ENCODE results near the gene SLX4IP. TPM values are rescaled to one million over a fixed set of nuclear protein-coding genes. Genes with fewer than 3 reads are reported as not detected.
A peak's percentile ranks its signal among the peaks of the same experiment; 100 is the strongest.

Gene SLX4IP
- total and polyA plus RNA-seq, 2 of the 13 experiments (the other 11 are each of a cell fraction or from before 2014, with no cell fraction given), result 3.6 to 7.3 TPM

DNA sequence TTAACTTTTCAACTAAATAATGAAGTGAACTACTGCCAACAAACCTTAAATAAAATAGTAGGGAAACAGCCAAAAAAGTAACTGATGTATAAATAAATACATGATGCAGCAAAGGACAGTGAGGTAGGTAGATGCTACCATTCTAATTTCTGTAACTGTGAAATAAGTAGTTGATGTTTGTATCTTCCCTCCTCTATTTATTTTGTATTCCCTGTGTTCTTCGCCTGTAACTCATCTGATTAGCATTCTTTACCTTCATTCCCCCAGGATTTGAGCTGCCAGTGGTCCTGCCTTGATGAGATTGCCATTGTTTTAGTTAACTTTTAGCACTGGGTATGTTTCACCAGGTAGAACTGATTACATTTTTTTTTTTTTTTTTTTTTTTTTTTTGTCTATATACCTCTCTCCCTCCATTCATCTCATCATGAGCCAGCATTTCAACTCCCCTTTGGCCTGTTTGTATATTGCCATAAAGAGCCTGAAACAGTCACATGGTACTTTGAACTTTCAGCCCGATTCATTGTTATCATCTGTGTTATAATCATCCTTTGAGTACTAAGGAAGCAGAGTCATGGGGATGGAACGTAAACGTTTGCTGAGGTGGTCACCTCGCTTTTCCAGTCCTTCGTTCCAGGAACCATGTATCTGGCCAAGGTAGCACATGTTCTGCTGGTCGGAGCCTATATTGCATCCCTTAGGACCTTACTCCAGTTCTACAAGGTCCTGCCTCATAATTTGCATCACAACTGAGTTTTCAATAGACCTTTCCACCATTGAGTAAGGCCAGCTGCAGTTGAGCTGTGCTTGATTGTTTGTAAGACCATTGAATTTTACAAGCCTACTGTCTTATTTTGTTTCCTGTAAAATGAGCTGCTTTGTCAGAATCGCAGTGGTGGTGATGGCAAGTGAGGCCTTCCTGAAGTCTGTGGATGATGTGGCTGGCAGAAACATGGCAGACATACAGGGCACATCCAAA, 131.1 kb downstream of the SLX4IP start (continued):
- TF ChIP-seq FOXK2 (IDR thresholded peaks at IDR 0.05) (peak; percentile 79), RAD21 (CRISPR knock-in tag; IDR thresholded peaks at IDR 0.05) (peak; percentile 70), SNAI1 (CRISPR knock-in tag; IDR thresholded peaks at IDR 0.05; ENCODE audit: borderline replicate concordance) (0 out of 2 replicates have a peak, but pooled peaks have one; percentile 71), MXI1 (IDR thresholded peaks at IDR 0.05; ENCODE audit: borderline replicate concordance, low read depth, low read length) (peak; percentile 54; the same call in 1 of the 3 replicates), RELA (CRISPR knock-in tag; IDR thresholded peaks at IDR 0.05) (no peak), ZNF432 (CRISPR knock-in tag; IDR thresholded peaks at IDR 0.05; ENCODE audit: borderline replicate concordance) (no peak), FOXC1 (CRISPR knock-in tag; IDR thresholded peaks at IDR 0.05; ENCODE audit: borderline replicate concordance) (0 out of 2 replicates have a peak, but pooled peaks have one; percentile 8), IKZF1 (IDR thresholded peaks at IDR 0.05) (no peak), ZNF619 (CRISPR knock-in tag; IDR thresholded peaks at IDR 0.05) (no peak; the same call in 1 of the 2 replicates), ETV5 (CRISPR knock-in tag; IDR thresholded peaks at IDR 0.05; ENCODE audit: borderline replicate concordance) (peak; percentile 94), KDM4B (CRISPR knock-in tag; IDR thresholded peaks at IDR 0.05) (peak; percentile 20; the same call in 1 of the 2 replicates), TAF15 (IDR thresholded peaks at IDR 0.05; ENCODE audit: low read depth, low read length, poor library complexity, severe bottlenecking) (no peak), SMAD1 (CRISPR knock-in tag; IDR thresholded peaks at IDR 0.05; ENCODE audit: borderline replicate concordance, low read depth) (no peak), ZNF337 (CRISPR knock-in tag; IDR thresholded peaks at IDR 0.05; ENCODE audit: borderline replicate concordance, low read depth) (no peak)
- TF ChIP-seq, protein P1, sequence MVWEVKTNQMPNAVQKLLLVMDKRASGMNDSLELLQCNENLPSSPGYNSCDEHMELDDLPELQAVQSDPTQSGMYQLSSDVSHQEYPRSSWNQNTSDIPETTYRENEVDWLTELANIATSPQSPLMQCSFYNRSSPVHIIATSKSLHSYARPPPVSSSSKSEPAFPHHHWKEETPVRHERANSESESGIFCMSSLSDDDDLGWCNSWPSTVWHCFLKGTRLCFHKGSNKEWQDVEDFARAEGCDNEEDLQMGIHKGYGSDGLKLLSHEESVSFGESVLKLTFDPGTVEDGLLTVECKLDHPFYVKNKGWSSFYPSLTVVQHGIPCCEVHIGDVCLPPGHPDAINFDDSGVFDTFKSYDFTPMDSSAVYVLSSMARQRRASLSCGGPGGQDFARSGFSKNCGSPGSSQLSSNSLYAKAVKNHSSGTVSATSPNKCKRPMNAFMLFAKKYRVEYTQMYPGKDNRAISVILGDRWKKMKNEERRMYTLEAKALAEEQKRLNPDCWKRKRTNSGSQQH (CRISPR knock-in tag; IDR thresholded peaks at IDR 0.05; ENCODE audit: low read depth), result peak; percentile 49; the same call in 1 of the 2 replicates
- TF ChIP-seq, protein P2, sequence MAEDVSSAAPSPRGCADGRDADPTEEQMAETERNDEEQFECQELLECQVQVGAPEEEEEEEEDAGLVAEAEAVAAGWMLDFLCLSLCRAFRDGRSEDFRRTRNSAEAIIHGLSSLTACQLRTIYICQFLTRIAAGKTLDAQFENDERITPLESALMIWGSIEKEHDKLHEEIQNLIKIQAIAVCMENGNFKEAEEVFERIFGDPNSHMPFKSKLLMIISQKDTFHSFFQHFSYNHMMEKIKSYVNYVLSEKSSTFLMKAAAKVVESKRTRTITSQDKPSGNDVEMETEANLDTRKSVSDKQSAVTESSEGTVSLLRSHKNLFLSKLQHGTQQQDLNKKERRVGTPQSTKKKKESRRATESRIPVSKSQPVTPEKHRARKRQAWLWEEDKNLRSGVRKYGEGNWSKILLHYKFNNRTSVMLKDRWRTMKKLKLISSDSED (CRISPR knock-in tag; IDR thresholded peaks at IDR 0.05), result no peak
- TF ChIP-seq, protein P3, sequence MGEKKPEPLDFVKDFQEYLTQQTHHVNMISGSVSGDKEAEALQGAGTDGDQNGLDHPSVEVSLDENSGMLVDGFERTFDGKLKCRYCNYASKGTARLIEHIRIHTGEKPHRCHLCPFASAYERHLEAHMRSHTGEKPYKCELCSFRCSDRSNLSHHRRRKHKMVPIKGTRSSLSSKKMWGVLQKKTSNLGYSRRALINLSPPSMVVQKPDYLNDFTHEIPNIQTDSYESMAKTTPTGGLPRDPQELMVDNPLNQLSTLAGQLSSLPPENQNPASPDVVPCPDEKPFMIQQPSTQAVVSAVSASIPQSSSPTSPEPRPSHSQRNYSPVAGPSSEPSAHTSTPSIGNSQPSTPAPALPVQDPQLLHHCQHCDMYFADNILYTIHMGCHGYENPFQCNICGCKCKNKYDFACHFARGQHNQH (CRISPR knock-in tag; IDR thresholded peaks at IDR 0.05), result peak; percentile 83; the same call in 1 of the 2 replicates
- TF ChIP-seq, protein P4, sequence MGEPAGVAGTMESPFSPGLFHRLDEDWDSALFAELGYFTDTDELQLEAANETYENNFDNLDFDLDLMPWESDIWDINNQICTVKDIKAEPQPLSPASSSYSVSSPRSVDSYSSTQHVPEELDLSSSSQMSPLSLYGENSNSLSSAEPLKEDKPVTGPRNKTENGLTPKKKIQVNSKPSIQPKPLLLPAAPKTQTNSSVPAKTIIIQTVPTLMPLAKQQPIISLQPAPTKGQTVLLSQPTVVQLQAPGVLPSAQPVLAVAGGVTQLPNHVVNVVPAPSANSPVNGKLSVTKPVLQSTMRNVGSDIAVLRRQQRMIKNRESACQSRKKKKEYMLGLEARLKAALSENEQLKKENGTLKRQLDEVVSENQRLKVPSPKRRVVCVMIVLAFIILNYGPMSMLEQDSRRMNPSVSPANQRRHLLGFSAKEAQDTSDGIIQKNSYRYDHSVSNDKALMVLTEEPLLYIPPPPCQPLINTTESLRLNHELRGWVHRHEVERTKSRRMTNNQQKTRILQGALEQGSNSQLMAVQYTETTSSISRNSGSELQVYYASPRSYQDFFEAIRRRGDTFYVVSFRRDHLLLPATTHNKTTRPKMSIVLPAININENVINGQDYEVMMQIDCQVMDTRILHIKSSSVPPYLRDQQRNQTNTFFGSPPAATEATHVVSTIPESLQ (CRISPR knock-in tag; conservative IDR thresholded peaks at IDR 0.05), result no peak
- TF ChIP-seq, protein P5, sequence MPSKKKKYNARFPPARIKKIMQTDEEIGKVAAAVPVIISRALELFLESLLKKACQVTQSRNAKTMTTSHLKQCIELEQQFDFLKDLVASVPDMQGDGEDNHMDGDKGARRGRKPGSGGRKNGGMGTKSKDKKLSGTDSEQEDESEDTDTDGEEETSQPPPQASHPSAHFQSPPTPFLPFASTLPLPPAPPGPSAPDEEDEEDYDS (CRISPR knock-in tag; IDR thresholded peaks at IDR 0.05), result peak; percentile 48
- TF ChIP-seq, protein P6, sequence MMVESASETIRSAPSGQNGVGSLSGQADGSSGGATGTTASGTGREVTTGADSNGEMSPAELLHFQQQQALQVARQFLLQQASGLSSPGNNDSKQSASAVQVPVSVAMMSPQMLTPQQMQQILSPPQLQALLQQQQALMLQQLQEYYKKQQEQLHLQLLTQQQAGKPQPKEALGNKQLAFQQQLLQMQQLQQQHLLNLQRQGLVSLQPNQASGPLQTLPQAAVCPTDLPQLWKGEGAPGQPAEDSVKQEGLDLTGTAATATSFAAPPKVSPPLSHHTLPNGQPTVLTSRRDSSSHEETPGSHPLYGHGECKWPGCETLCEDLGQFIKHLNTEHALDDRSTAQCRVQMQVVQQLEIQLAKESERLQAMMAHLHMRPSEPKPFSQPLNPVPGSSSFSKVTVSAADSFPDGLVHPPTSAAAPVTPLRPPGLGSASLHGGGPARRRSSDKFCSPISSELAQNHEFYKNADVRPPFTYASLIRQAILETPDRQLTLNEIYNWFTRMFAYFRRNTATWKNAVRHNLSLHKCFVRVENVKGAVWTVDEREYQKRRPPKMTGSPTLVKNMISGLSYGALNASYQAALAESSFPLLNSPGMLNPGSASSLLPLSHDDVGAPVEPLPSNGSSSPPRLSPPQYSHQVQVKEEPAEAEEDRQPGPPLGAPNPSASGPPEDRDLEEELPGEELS (CRISPR knock-in tag; IDR thresholded peaks at IDR 0.05), result 0 out of 2 replicates have a peak, but pooled peaks have one; percentile 63
